ENCODE results near the gene PTPN6. TPM values are rescaled to one million over a fixed set of nuclear protein-coding genes. Genes with fewer than 3 reads are reported as not detected.

PTPN6 gene
- total RNA-seq, 2 donors from 2014 or later, result 3.7 to 7.5 TPM

GRCh38 chr12:6956021-6956727 lies 5.0 kb downstream of the PTPN6 start:
- DNase-seq (ENCODE audit: low spot score), result no peak
- H3K27ac ChIP-seq, result no peak overlapping the region
- no peaks in the 10 kb centered on the region for H3K36me3 ChIP-seq
- no peak for TF ChIP-seq CTCF (IDR thresholded peaks at IDR 0.05)
- peaks cover 0 to 49% of the 10 kb centered on the region in 2 donors for H3K4me1 ChIP-seq
- no peaks in the 10 kb centered on the region for H3K9me3 ChIP-seq
- no peak overlapping the region for H3K4me3 ChIP-seq
- no peaks in the 10 kb centered on the region for H3K27me3 ChIP-seq

GRCh38 chr12:6957151-6957701 lies 6.1 kb downstream of the PTPN6 start:
- Histone ChIP-seq H3K27me3 (no peaks in the 10 kb centered on the region), H3K4me3 (no peak overlapping the region), H3K4me1 (peaks cover 0 to 59% of the 10 kb centered on the region in 2 donors), H3K36me3 (no peaks in the 10 kb centered on the region), H3K27ac (no peak overlapping the region), H3K9me3 (no peaks in the 10 kb centered on the region)
- no peak for DNase-seq (ENCODE audit: low spot score)
- no peak for TF ChIP-seq CTCF (IDR thresholded peaks at IDR 0.05)

GRCh38 chr12:6957741-6958608 lies 6.8 kb downstream of the PTPN6 start:
- Histone ChIP-seq H3K9me3 (no peaks in the 10 kb centered on the region), H3K36me3 (no peaks in the 10 kb centered on the region), H3K4me3 (no peak overlapping the region), H3K27ac (peak overlapping the region in 1 of 2 donors; percentile 69), H3K27me3 (no peaks in the 10 kb centered on the region), H3K4me1 (peaks cover 0 to 57% of the 10 kb centered on the region in 2 donors)
- DNase-seq (ENCODE audit: low spot score), result no peak
- TF ChIP-seq CTCF (IDR thresholded peaks at IDR 0.05), result no peak

GRCh38 chr12:6958609-6959057 lies 7.5 kb downstream of the PTPN6 start:
- Histone ChIP-seq H3K27me3 (no peaks in the 10 kb centered on the region), H3K4me1 (peaks cover 0 to 52% of the 10 kb centered on the region in 2 donors), H3K4me3 (no peak overlapping the region), H3K36me3 (no peaks in the 10 kb centered on the region), H3K27ac (peak overlapping the region; percentile 35 to 69), H3K9me3 (no peaks in the 10 kb centered on the region)
- no peak for DNase-seq (ENCODE audit: low spot score)
- no peak for TF ChIP-seq CTCF (IDR thresholded peaks at IDR 0.05)

- H3K9me3 ChIP-seq, result no peaks in the 10 kb centered on the region
- H3K27me3 ChIP-seq, result no peaks in the 10 kb centered on the region
- DNase-seq (ENCODE audit: low spot score), result no peak
- TF ChIP-seq CTCF (IDR thresholded peaks at IDR 0.05), result no peak
- H3K4me1 ChIP-seq, result peaks cover 0 to 46% of the 10 kb centered on the region in 2 donors
- no peaks in the 10 kb centered on the region for H3K36me3 ChIP-seq
- H3K4me3 ChIP-seq, result no peak overlapping the region
- H3K27ac ChIP-seq, result peak overlapping the region; percentile 35 to 69
These were observed 8.1 kb downstream of the PTPN6 start for GRCh38 chr12:6959058-6959804.

Data from right atrium auricular region (tissue), 2 donors.